ENCODE results near the gene MINDY4. TPM values are rescaled to one million over a fixed set of nuclear protein-coding genes. Genes with fewer than 3 reads are reported as not detected.

MINDY4 gene
- total and polyA plus RNA-seq, 2 donors (not counting 1 experiment from before 2014, with no cell fraction given), result 6.1 to 6.3 TPM

DNA sequence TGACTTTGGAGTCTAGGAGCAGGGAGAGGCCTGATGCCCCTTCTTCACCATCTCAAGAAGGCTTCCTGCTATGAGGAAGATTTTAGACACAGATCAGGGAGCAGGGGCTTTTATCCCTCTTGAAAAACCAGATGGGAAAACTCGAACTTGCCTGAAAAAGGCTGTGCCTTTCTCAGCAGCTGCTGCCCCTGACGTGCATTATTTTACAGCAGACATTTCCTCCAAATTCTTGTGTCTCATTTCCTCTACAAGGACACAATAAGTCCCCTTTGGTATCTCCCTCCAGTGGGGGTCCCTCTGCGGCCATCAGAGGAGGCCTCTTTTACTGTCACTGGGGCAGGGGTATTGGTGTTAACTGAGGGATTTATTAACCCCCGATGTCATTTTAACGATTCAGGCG is 102.4 kb downstream of the MINDY4 start:
- no peak for TF ChIP-seq EZH2 (IDR thresholded peaks at IDR 0.05; ENCODE audit: low read length, missing control alignments)
- TF ChIP-seq, protein P1, sequence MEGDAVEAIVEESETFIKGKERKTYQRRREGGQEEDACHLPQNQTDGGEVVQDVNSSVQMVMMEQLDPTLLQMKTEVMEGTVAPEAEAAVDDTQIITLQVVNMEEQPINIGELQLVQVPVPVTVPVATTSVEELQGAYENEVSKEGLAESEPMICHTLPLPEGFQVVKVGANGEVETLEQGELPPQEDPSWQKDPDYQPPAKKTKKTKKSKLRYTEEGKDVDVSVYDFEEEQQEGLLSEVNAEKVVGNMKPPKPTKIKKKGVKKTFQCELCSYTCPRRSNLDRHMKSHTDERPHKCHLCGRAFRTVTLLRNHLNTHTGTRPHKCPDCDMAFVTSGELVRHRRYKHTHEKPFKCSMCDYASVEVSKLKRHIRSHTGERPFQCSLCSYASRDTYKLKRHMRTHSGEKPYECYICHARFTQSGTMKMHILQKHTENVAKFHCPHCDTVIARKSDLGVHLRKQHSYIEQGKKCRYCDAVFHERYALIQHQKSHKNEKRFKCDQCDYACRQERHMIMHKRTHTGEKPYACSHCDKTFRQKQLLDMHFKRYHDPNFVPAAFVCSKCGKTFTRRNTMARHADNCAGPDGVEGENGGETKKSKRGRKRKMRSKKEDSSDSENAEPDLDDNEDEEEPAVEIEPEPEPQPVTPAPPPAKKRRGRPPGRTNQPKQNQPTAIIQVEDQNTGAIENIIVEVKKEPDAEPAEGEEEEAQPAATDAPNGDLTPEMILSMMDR (conservative IDR thresholded peaks at IDR 0.05 in 1 of 2, IDR thresholded peaks at IDR 0.05 in 1 of 2; ENCODE audit: low read depth in 1 of 2, low read length in 2 of 2), result no peak
- no peaks in the 10 kb centered on the region for H4K20me1 ChIP-seq (ENCODE audit: control insufficient read depth, extremely low read depth, insufficient read depth, low read length)
- H3K36me3 ChIP-seq (ENCODE audit: control insufficient read depth, insufficient read depth, low read length), result peaks cover 3% of the 10 kb centered on the region
- H3K4me3 ChIP-seq (replicated peaks in 1 of 4; ENCODE audit: control extremely low read depth in 1 of 4, insufficient read depth in 1 of 4, low read depth in 3 of 4, low read length in 4 of 4), result no peak overlapping the region
- no peak overlapping the region for H2AFZ ChIP-seq (ENCODE audit: low read length)
- H3K79me2 ChIP-seq (ENCODE audit: control insufficient read depth, insufficient read depth, low read length), result no peaks in the 10 kb centered on the region
- H3K27me3 ChIP-seq (ENCODE audit: control insufficient read depth, insufficient read depth, low read length), result no peaks in the 10 kb centered on the region
- H3K4me2 ChIP-seq (ENCODE audit: extremely low read depth, insufficient read depth, low read length), result no peak overlapping the region
- H3K9me3 ChIP-seq (ENCODE audit: control insufficient read depth, insufficient read depth, low read depth, low read length), result no peaks in the 10 kb centered on the region
- no peak overlapping the region for H3K9ac ChIP-seq (ENCODE audit: insufficient read depth, low read length)
- no peaks in the 10 kb centered on the region for H3K4me1 ChIP-seq (ENCODE audit: control insufficient read depth, extremely low read depth, insufficient read depth, low read length)
- DNase-seq (ENCODE audit: low read depth in 2 of 2), result no peak
- no peak overlapping the region for H3K27ac ChIP-seq (ENCODE audit: insufficient read depth, low read length)

DNA sequence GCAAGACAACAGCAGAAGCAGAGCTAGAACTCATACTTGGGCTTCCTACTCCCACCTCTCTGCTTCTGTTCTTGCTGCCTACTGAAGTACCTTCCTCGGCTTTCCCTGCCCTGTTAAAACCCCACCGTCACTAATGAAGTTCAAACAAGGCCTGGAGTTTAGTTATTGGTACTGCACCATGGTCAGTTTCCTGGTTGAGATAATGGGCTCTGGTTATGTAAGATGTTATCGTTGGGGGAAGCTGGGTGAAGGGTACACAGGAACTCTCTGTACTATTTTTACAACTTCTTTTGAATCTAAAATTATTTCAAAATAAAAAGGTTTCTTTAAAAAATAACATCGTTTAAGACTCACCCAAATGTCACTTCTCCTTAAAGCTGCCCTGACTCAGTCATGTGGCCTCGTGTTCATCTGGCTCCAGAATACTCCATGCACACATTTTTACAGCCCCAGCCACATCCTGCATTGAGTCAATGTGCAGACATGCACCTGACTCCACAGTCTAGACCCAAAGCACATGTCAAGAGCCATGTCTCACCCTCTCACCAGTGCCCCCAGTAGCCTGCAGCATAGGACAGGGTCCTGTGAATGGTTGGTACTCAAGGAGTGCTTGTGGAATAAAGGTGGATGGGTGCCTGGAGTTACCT is 103.6 kb downstream of the MINDY4 start:
- no peak overlapping the region for H3K9ac ChIP-seq (ENCODE audit: insufficient read depth, low read length)

GRCh38 chr7:30877015-30877769 is 106.0 kb downstream of the MINDY4 start:
- Histone ChIP-seq H3K9me3 (ENCODE audit: control insufficient read depth, insufficient read depth, low read depth, low read length) (no peaks in the 10 kb centered on the region), H2AFZ (ENCODE audit: low read length) (no peak overlapping the region), H4K20me1 (ENCODE audit: control insufficient read depth, extremely low read depth, insufficient read depth, low read length) (no peaks in the 10 kb centered on the region), H3K36me3 (ENCODE audit: control insufficient read depth, insufficient read depth, low read length) (no peaks in the 10 kb centered on the region), H3K27ac (ENCODE audit: insufficient read depth, low read length) (no peak overlapping the region), H3K4me1 (ENCODE audit: control insufficient read depth, extremely low read depth, insufficient read depth, low read length) (no peaks in the 10 kb centered on the region), H3K4me2 (ENCODE audit: extremely low read depth, insufficient read depth, low read length) (no peak overlapping the region), H3K27me3 (ENCODE audit: control insufficient read depth, insufficient read depth, low read length) (no peaks in the 10 kb centered on the region), H3K4me3 (replicated peaks in 1 of 4; ENCODE audit: control extremely low read depth in 1 of 4, insufficient read depth in 1 of 4, low read depth in 3 of 4, low read length in 4 of 4) (no peak overlapping the region), H3K79me2 (ENCODE audit: control insufficient read depth, insufficient read depth, low read length) (no peaks in the 10 kb centered on the region), H3K9ac (ENCODE audit: insufficient read depth, low read length) (no peak overlapping the region)
- DNase-seq (ENCODE audit: low read depth in 2 of 2), result peak in 1 of 2 donors; percentile 40
- TF ChIP-seq EZH2 (IDR thresholded peaks at IDR 0.05; ENCODE audit: low read length, missing control alignments), result no peak
- TF ChIP-seq, protein P1 (conservative IDR thresholded peaks at IDR 0.05 in 1 of 2, IDR thresholded peaks at IDR 0.05 in 1 of 2; ENCODE audit: low read depth in 1 of 2, low read length in 2 of 2), result no peak

More for the DNA sequence above, 103.6 kb downstream of the MINDY4 start:
- no peak for DNase-seq (ENCODE audit: low read depth in 2 of 2)
- H3K9me3 ChIP-seq (ENCODE audit: control insufficient read depth, insufficient read depth, low read depth, low read length), result no peaks in the 10 kb centered on the region
- no peaks in the 10 kb centered on the region for H3K27me3 ChIP-seq (ENCODE audit: control insufficient read depth, insufficient read depth, low read length)
- H2AFZ ChIP-seq (ENCODE audit: low read length), result no peak overlapping the region
- no peak overlapping the region for H3K27ac ChIP-seq (ENCODE audit: insufficient read depth, low read length)
- no peak overlapping the region for H3K4me2 ChIP-seq (ENCODE audit: extremely low read depth, insufficient read depth, low read length)
- no peak overlapping the region for H3K4me3 ChIP-seq (replicated peaks in 1 of 4; ENCODE audit: control extremely low read depth in 1 of 4, insufficient read depth in 1 of 4, low read depth in 3 of 4, low read length in 4 of 4)
- no peaks in the 10 kb centered on the region for H4K20me1 ChIP-seq (ENCODE audit: control insufficient read depth, extremely low read depth, insufficient read depth, low read length)
- TF ChIP-seq, protein P1 (conservative IDR thresholded peaks at IDR 0.05 in 1 of 2, IDR thresholded peaks at IDR 0.05 in 1 of 2; ENCODE audit: low read depth in 1 of 2, low read length in 2 of 2), result no peak
- no peak for TF ChIP-seq EZH2 (IDR thresholded peaks at IDR 0.05; ENCODE audit: low read length, missing control alignments)
- no peaks in the 10 kb centered on the region for H3K4me1 ChIP-seq (ENCODE audit: control insufficient read depth, extremely low read depth, insufficient read depth, low read length)
- H3K36me3 ChIP-seq (ENCODE audit: control insufficient read depth, insufficient read depth, low read length), result peaks cover 3% of the 10 kb centered on the region
- H3K79me2 ChIP-seq (ENCODE audit: control insufficient read depth, insufficient read depth, low read length), result no peaks in the 10 kb centered on the region
